Subcutaneous abdominal adipose tissue (tissue), 5 donors: ENCODE measurements around the gene ANKRD9.
A peak's percentile ranks its signal among the peaks of the same experiment; 100 is the strongest.

ENCODE experiments used
- H3K27ac ChIP-seq: one replicate; pipeline ENCODE4 v1.7.0; 2013; ENCODE audit warnings: low read depth, mild to moderate bottlenecking, inconsistent platforms, low read length, moderate library complexity
- H3K27me3 ChIP-seq, 5 donors: one replicate each; pipeline ENCODE4 v1.7.0; 2013; ENCODE audit warnings: low read length in 5 of 5, inconsistent platforms in 1 of 5; ENCODE audit not compliant: control insufficient read depth in 5 of 5, insufficient read depth in 4 of 5
- H3K36me3 ChIP-seq, 5 donors: one replicate each; pipeline ENCODE4 v1.7.0; 2013; ENCODE audit warnings: low read length in 5 of 5; ENCODE audit not compliant: control insufficient read depth in 5 of 5, insufficient read depth in 5 of 5
- H3K4me1 ChIP-seq, 5 donors: one replicate each; pipeline ENCODE4 v1.7.0; 2013; ENCODE audit warnings: low read length in 5 of 5, mild to moderate bottlenecking in 3 of 5, moderate library complexity in 1 of 5; ENCODE audit not compliant: control insufficient read depth in 5 of 5, insufficient read depth in 5 of 5
- H3K4me3 ChIP-seq, 5 donors: one replicate each; pipeline ENCODE4 v1.7.0; 2013; ENCODE audit warnings: low read length in 5 of 5, low read depth in 1 of 5
- H3K9ac ChIP-seq, 5 donors: one replicate each; pipeline ENCODE4 v1.7.0; 2013; ENCODE audit warnings: low read length in 5 of 5, mild to moderate bottlenecking in 4 of 5, moderate library complexity in 3 of 5
- H3K9me3 ChIP-seq, 5 donors: one replicate each; pipeline ENCODE4 v1.7.0; 2013; ENCODE audit warnings: low read length in 5 of 5; ENCODE audit not compliant: control insufficient read depth in 5 of 5
- donor health status: healthy.
- donor health status: healthy.
- donor health status: healthy.
- donor health status: healthy.
- donor health status: healthy.

ANKRD9 gene

DNA sequence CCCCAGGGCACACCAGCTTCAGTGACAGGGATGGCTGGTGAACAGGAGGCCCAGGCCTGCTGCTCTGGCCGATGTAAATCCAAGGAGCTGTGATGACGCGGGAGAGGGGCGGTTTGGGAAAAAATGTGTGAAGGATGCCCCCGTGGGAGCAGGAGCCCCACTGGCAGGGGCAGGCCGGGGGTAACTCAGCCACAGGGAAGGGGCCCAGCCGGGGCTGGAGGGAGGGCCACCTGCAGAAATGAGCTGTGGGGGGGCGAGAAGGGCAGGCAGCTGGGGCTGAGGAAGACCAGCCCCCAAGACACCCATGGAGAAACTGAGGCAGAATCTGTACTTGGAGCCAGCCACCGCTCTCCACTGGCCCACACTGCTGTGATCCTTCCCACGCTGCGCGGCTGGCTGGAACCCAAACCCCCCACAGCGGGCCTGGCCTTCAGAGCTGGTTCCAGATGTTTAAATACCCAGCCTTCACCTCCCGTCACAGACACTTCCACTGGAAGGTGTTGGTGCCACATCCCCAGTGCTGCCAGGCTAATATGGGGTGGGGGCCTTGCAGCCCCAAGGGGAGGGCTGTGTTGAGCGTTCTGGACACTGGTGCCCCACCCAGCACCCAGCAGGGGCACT lies 28.5 kb upstream of the ANKRD9 start:
- H3K27ac ChIP-seq = no peak overlapping the region
- no peak overlapping the region for H3K4me3 ChIP-seq
- peaks cover 5 to 12% (median 7%) of the 10 kb centered on the region in 5 donors for H3K27me3 ChIP-seq
- no peaks in the 10 kb centered on the region for H3K9me3 ChIP-seq
- no peaks in the 10 kb centered on the region for H3K36me3 ChIP-seq
- peaks cover 0 to 12% (median 8%) of the 10 kb centered on the region in 5 donors for H3K4me1 ChIP-seq
- no peak overlapping the region for H3K9ac ChIP-seq

- H3K4me1 ChIP-seq = no peaks in the 10 kb centered on the region
- no peak overlapping the region for H3K9ac ChIP-seq
- H3K4me3 ChIP-seq = no peak overlapping the region
- no peaks in the 10 kb centered on the region for H3K27me3 ChIP-seq
- no peaks in the 10 kb centered on the region for H3K9me3 ChIP-seq
- no peaks in the 10 kb centered on the region for H3K36me3 ChIP-seq
- H3K27ac ChIP-seq = no peak overlapping the region
Measured at GRCh38 chr14:102532204-102532658, 22.7 kb upstream of the ANKRD9 start.

- H3K27ac ChIP-seq = no peak overlapping the region
Measured at GRCh38 chr14:102530828-102531478, 21.4 kb upstream of the ANKRD9 start.

GRCh38 chr14:102528431-102529170 lies 19.0 kb upstream of the ANKRD9 start:
- Histone ChIP-seq H3K4me1 (peaks cover 0 to 20% (median 17%) of the 10 kb centered on the region in 5 donors), H3K4me3 (no peak overlapping the region), H3K36me3 (no peaks in the 10 kb centered on the region), H3K9ac (no peak overlapping the region), H3K9me3 (no peaks in the 10 kb centered on the region), H3K27ac (no peak overlapping the region), H3K27me3 (no peaks in the 10 kb centered on the region)

More at GRCh38 chr14:102530828-102531478, 21.4 kb upstream of the ANKRD9 start:
- H3K36me3 ChIP-seq = no peaks in the 10 kb centered on the region
- H3K9ac ChIP-seq = no peak overlapping the region
- H3K4me1 ChIP-seq = no peaks in the 10 kb centered on the region
- no peak overlapping the region for H3K4me3 ChIP-seq
- no peaks in the 10 kb centered on the region for H3K9me3 ChIP-seq
- no peaks in the 10 kb centered on the region for H3K27me3 ChIP-seq

- peak overlapping the region; percentile 83 for H3K27ac ChIP-seq
- no peak overlapping the region for H3K4me3 ChIP-seq
Measured at GRCh38 chr14:102525929-102526497, 16.4 kb upstream of the ANKRD9 start.

GRCh38 chr14:102525219-102525928 lies 15.8 kb upstream of the ANKRD9 start:
- H3K4me1 ChIP-seq = peaks cover 0 to 22% (median 19%) of the 10 kb centered on the region in 5 donors
- H3K9me3 ChIP-seq = no peaks in the 10 kb centered on the region
- H3K36me3 ChIP-seq = no peaks in the 10 kb centered on the region
- H3K27ac ChIP-seq = peak overlapping the region; percentile 83
- peak overlapping the region; percentile 69 to 87 (median 83) for H3K4me3 ChIP-seq
- H3K27me3 ChIP-seq = no peaks in the 10 kb centered on the region
- peak overlapping the region; percentile 5 to 72 (median 67) for H3K9ac ChIP-seq

More at GRCh38 chr14:102525929-102526497, 16.4 kb upstream of the ANKRD9 start:
- peak overlapping the region in 1 of 5 donors; percentile 54 for H3K9ac ChIP-seq
- no peaks in the 10 kb centered on the region for H3K9me3 ChIP-seq
- no peaks in the 10 kb centered on the region for H3K27me3 ChIP-seq
- peaks cover 0 to 22% (median 19%) of the 10 kb centered on the region in 5 donors for H3K4me1 ChIP-seq
- no peaks in the 10 kb centered on the region for H3K36me3 ChIP-seq

DNA sequence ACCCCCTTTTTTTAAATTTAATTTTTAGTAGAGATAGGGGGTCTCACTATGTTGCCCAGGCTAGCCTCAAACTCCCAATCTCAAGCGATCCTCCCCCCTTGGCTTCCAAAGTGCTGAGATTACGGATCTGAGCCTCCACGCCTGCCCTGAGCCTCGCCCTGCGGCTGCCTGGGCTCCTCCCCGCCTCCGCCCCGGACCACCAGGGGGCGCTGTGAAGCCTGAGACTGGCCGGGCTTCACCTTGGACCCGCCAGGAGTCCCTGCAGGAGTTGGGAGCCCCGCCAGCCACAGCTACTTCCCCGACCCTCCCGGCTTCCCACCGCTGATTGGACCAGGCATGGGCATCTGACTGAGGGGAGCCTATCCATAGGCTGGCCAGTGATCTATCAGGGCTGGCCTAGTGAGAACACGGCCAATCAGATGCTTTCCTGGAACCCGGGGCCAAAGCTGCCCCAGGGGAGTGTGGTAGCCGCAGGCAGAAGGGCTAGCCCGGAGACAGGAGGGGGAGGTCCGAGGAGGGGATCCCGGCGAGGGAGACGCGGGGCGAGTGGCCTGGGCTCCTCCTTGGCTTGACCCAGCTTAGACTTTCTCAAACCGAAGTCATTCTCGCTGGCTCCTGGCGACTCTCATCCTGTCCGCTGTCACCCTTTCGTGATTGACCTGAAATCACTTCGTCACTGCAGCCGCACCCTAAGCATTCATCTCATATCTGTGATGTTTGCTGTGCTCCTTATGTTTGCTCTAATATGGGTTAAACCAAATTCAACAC lies 15.1 kb upstream of the ANKRD9 start:
- peaks cover 0 to 22% (median 19%) of the 10 kb centered on the region in 5 donors for H3K4me1 ChIP-seq
- no peaks in the 10 kb centered on the region for H3K27me3 ChIP-seq
- peak overlapping the region; percentile 69 to 87 (median 83) for H3K4me3 ChIP-seq
- H3K9me3 ChIP-seq = no peaks in the 10 kb centered on the region
- no peaks in the 10 kb centered on the region for H3K36me3 ChIP-seq
- peak overlapping the region; percentile 83 for H3K27ac ChIP-seq
- H3K9ac ChIP-seq = peak overlapping the region; percentile 5 to 72 (median 67)

GRCh38 chr14:102523569-102524450 lies 14.2 kb upstream of the ANKRD9 start:
- no peaks in the 10 kb centered on the region for H3K27me3 ChIP-seq
- H3K4me1 ChIP-seq = peaks cover 0 to 22% (median 19%) of the 10 kb centered on the region in 5 donors
- H3K9me3 ChIP-seq = peaks cover 0 to 4% (median 0%) of the 10 kb centered on the region in 5 donors
- H3K4me3 ChIP-seq = peak overlapping the region in 4 of 5 donors; percentile 21 to 84 (median 70)
- H3K9ac ChIP-seq = peak overlapping the region in 2 of 5 donors; percentile 27 to 54
- H3K36me3 ChIP-seq = no peaks in the 10 kb centered on the region
- H3K27ac ChIP-seq = peak overlapping the region; percentile 83
